ENCODE measurements around the gene MRPS14.
"Not testable (repeated sequence)": the region's sequence is repeated elsewhere in the genome, so short reads cannot be mapped to it uniquely, and the experiment has no call there.

Gene MRPS14

DNA sequence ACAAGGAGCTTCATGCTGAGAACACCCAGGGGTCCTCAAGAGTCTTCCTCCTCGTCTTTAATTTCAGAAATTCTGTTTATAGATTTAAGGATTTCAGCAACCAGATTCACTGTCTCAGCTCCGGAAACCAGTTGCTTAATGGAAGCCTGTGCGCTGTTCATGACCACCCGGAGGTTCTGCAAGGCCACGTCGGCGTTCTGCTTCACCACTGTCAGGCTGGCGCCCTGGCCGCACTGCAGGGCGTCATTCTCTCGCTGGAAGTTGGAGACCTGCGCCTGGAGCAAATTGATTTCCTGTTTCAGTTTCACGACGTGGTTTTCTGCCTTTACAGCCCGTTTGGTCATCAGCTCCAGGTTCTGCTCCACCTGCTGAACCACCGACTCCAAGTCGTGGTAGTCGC, 21.4 kb upstream of the MRPS14 start:
- H3K27ac ChIP-seq (replicated peaks; ENCODE audit: low read length); H3K79me1 ChIP-seq (ENCODE audit: low read depth, low read length); H3K14ac ChIP-seq (ENCODE audit: low read length); H3K23ac ChIP-seq (ENCODE audit: low read depth, low read length, poor library complexity); H2BK15ac ChIP-seq (ENCODE audit: low read length); H3K4ac ChIP-seq (ENCODE audit: low read length); H3K4me2 ChIP-seq (ENCODE audit: insufficient read depth, low read length, poor library complexity, severe bottlenecking); DNase-seq (ENCODE audit: low spot score); H3K27me3 ChIP-seq (ENCODE audit: control insufficient read depth in 3 of 3, insufficient read depth in 3 of 3, low read depth in 1 of 3, low read length in 3 of 3); H4K91ac ChIP-seq (ENCODE audit: low read depth, low read length, poor library complexity); H3K36me3 ChIP-seq (replicated peaks in 1 of 2; ENCODE audit: control insufficient read depth in 2 of 2, insufficient read depth in 2 of 2, low read length in 2 of 2); H3K9me3 ChIP-seq (replicated peaks in 1 of 2; ENCODE audit: control insufficient read depth in 2 of 2, insufficient read depth in 1 of 2, low read depth in 1 of 2, low read length in 2 of 2); H3K4me3 ChIP-seq (ENCODE audit: low read length in 2 of 2); H2BK120ac ChIP-seq (ENCODE audit: low read depth, low read length); H3K9ac ChIP-seq (ENCODE audit: low read depth, low read length, poor library complexity): not testable (repeated sequence)
- peak overlapping the region; percentile 48 for H3K18ac ChIP-seq (ENCODE audit: low read length)
- peak overlapping the region; percentile 85 for H2AFZ ChIP-seq (ENCODE audit: low read length)
- H2BK5ac ChIP-seq (ENCODE audit: low read length) = peak overlapping the region; percentile 39
- peaks cover 7 to 10% of the 10 kb centered on the region in 2 donors for H3K4me1 ChIP-seq (ENCODE audit: control insufficient read depth in 2 of 2, insufficient read depth in 1 of 2, low read depth in 1 of 2, low read length in 2 of 2)
- H2AK5ac ChIP-seq (ENCODE audit: low read depth, low read length) = peak overlapping the region; percentile 32
- H2BK12ac ChIP-seq (ENCODE audit: low read length) = peak overlapping the region; percentile 47
- peak overlapping the region; percentile 65 for H4K8ac ChIP-seq (ENCODE audit: low read depth, low read length)
- no CpG with 5 or more reads among the region's 18 CpGs for WGBS, 2 donors (ENCODE audit: extremely low coverage in 2 of 2, insufficient read length in 2 of 2, insufficient replicate concordance in 1 of 2)

DNA sequence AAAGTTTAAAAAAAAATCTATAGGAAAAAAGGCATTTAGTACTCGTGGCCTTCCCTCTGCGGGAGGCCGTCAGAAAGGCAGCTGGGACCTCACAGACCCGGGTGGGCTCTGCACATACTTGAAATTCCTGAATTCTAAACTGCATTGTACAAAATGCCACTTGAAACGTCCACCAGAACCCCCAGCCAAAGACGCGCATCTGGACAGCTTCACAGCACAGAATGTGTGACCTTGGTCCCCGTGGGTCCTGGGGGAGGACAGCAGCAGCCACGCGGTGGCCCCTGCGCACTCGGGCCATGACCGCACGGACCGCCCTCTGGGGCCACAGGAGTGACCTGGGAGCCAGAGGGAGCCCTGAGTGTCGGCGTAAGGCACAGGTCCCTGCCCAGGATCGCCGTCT, 20.6 kb upstream of the MRPS14 start:
- Histone ChIP-seq H3K27me3 (ENCODE audit: control insufficient read depth in 3 of 3, insufficient read depth in 3 of 3, low read depth in 1 of 3, low read length in 3 of 3) (no peaks in the 10 kb centered on the region), H3K14ac (ENCODE audit: low read length) (no peak overlapping the region), H3K18ac (ENCODE audit: low read length) (peak overlapping the region; percentile 97), H3K23ac (ENCODE audit: low read depth, low read length, poor library complexity) (peak overlapping the region; percentile 60), H3K36me3 (replicated peaks in 1 of 2; ENCODE audit: control insufficient read depth in 2 of 2, insufficient read depth in 2 of 2, low read length in 2 of 2) (no peaks in the 10 kb centered on the region), H2BK15ac (ENCODE audit: low read length) (no peak overlapping the region), H2AK5ac (ENCODE audit: low read depth, low read length) (peak overlapping the region; percentile 83), H4K91ac (ENCODE audit: low read depth, low read length, poor library complexity) (peak overlapping the region; percentile 97), H3K4me1 (ENCODE audit: control insufficient read depth in 2 of 2, insufficient read depth in 1 of 2, low read depth in 1 of 2, low read length in 2 of 2) (peaks cover 7 to 10% of the 10 kb centered on the region in 2 donors), H3K79me1 (ENCODE audit: low read depth, low read length) (no peaks in the 10 kb centered on the region), H3K27ac (replicated peaks; ENCODE audit: low read length) (peak overlapping the region; percentile 42), H3K9me3 (replicated peaks in 1 of 2; ENCODE audit: control insufficient read depth in 2 of 2, insufficient read depth in 1 of 2, low read depth in 1 of 2, low read length in 2 of 2) (peaks cover 0 to 4% of the 10 kb centered on the region in 2 donors), H3K9ac (ENCODE audit: low read depth, low read length, poor library complexity) (no peak overlapping the region), H2BK120ac (ENCODE audit: low read depth, low read length) (peak overlapping the region; percentile 93), H2AFZ (ENCODE audit: low read length) (peak overlapping the region; percentile 85), H3K4ac (ENCODE audit: low read length) (peak overlapping the region; percentile 87), H2BK5ac (ENCODE audit: low read length) (no peak overlapping the region), H3K4me2 (ENCODE audit: insufficient read depth, low read length, poor library complexity, severe bottlenecking) (no peak overlapping the region), H2BK12ac (ENCODE audit: low read length) (peak overlapping the region; percentile 93), H4K8ac (ENCODE audit: low read depth, low read length) (peak overlapping the region; percentile 98), H3K4me3 (ENCODE audit: low read length in 2 of 2) (no peak overlapping the region)
- DNase-seq (ENCODE audit: low spot score) = peak; percentile 45
- WGBS, 2 donors (ENCODE audit: extremely low coverage in 2 of 2, insufficient read length in 2 of 2, insufficient replicate concordance in 1 of 2) = no CpG with 5 or more reads among the region's 19 CpGs

DNA sequence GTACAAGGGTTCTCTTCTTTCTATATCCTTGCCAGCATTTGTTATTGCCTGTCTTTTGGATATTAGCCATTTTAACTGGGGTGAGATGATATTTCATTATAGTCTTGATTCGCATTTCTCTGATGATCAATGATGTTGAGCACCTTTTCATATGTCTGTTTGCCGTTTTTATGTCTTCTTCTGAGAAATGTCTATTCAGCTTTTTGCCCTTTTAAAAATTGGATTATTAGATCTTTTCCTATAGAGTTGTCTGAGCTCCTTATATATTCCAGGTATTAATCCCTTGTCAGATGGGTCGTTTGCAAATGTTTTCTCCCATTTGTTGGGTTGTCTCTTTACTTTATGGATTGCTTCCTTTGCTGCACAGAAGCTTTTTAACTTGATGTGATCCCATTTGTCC, 19.4 kb upstream of the MRPS14 start:
- Histone ChIP-seq H3K4me3 (ENCODE audit: low read length in 2 of 2) (no peak overlapping the region), H2BK15ac (ENCODE audit: low read length) (no peak overlapping the region), H3K14ac (ENCODE audit: low read length) (no peak overlapping the region), H2BK5ac (ENCODE audit: low read length) (no peak overlapping the region), H3K9ac (ENCODE audit: low read depth, low read length, poor library complexity) (no peak overlapping the region), H2BK12ac (ENCODE audit: low read length) (no peak overlapping the region), H3K4ac (ENCODE audit: low read length) (no peak overlapping the region), H4K8ac (ENCODE audit: low read depth, low read length) (no peak overlapping the region), H2AK5ac (ENCODE audit: low read depth, low read length) (no peak overlapping the region), H2BK120ac (ENCODE audit: low read depth, low read length) (no peak overlapping the region), H3K79me1 (ENCODE audit: low read depth, low read length) (no peaks in the 10 kb centered on the region), H3K36me3 (replicated peaks in 1 of 2; ENCODE audit: control insufficient read depth in 2 of 2, insufficient read depth in 2 of 2, low read length in 2 of 2) (no peaks in the 10 kb centered on the region), H3K4me2 (ENCODE audit: insufficient read depth, low read length, poor library complexity, severe bottlenecking) (no peak overlapping the region), H3K9me3 (replicated peaks in 1 of 2; ENCODE audit: control insufficient read depth in 2 of 2, insufficient read depth in 1 of 2, low read depth in 1 of 2, low read length in 2 of 2) (peaks cover 0 to 4% of the 10 kb centered on the region in 2 donors), H3K18ac (ENCODE audit: low read length) (no peak overlapping the region), H2AFZ (ENCODE audit: low read length) (no peak overlapping the region), H4K91ac (ENCODE audit: low read depth, low read length, poor library complexity) (no peak overlapping the region), H3K4me1 (ENCODE audit: control insufficient read depth in 2 of 2, insufficient read depth in 1 of 2, low read depth in 1 of 2, low read length in 2 of 2) (peaks cover 7 to 10% of the 10 kb centered on the region in 2 donors), H3K23ac (ENCODE audit: low read depth, low read length, poor library complexity) (no peak overlapping the region), H3K27me3 (ENCODE audit: control insufficient read depth in 3 of 3, insufficient read depth in 3 of 3, low read depth in 1 of 3, low read length in 3 of 3) (no peaks in the 10 kb centered on the region), H3K27ac (replicated peaks; ENCODE audit: low read length) (no peak overlapping the region)
- no peak for DNase-seq (ENCODE audit: low spot score)
- WGBS, 2 donors (ENCODE audit: extremely low coverage in 2 of 2, insufficient read length in 2 of 2, insufficient replicate concordance in 1 of 2) = no CpG with 5 or more reads among the region's 3 CpGs

DNA sequence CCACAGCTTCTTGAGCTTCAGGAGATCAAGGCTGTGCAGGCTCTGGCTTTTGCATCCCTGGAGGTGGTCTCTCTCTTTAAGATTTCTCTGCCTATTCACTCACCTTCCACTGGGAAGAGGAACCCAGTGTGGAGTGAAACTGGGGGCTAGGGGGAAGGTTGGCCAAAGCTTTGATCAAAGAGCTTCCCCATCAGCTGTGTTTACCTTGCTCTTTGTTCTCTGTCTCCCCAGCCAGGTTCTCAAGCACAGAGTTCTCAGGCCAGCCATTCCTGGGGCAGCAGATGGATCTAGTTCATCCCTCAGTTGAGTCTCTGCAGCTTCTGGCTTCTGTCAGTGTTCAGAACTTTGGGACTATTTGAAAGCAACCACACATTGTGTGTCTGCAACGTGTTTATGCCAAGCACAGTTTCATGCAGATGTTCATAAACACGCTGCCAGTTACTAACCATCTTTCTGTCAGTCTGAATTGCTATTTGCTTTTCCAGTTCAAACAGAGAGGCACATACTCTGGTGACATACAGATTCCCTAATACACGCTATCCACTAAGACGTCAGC, 17.2 kb upstream of the MRPS14 start:
- Histone ChIP-seq H3K23ac (ENCODE audit: low read depth, low read length, poor library complexity) (no peak overlapping the region), H4K91ac (ENCODE audit: low read depth, low read length, poor library complexity) (no peak overlapping the region), H2BK15ac (ENCODE audit: low read length) (no peak overlapping the region), H2AFZ (ENCODE audit: low read length) (no peak overlapping the region), H3K9ac (ENCODE audit: low read depth, low read length, poor library complexity) (no peak overlapping the region), H4K8ac (ENCODE audit: low read depth, low read length) (no peak overlapping the region), H2BK12ac (ENCODE audit: low read length) (no peak overlapping the region), H2BK5ac (ENCODE audit: low read length) (no peak overlapping the region), H3K4me3 (ENCODE audit: low read length in 2 of 2) (no peak overlapping the region), H3K79me1 (ENCODE audit: low read depth, low read length) (no peaks in the 10 kb centered on the region), H3K4me2 (ENCODE audit: insufficient read depth, low read length, poor library complexity, severe bottlenecking) (no peak overlapping the region), H3K4ac (ENCODE audit: low read length) (no peak overlapping the region), H2AK5ac (ENCODE audit: low read depth, low read length) (no peak overlapping the region), H3K14ac (ENCODE audit: low read length) (no peak overlapping the region), H3K4me1 (ENCODE audit: control insufficient read depth in 2 of 2, insufficient read depth in 1 of 2, low read depth in 1 of 2, low read length in 2 of 2) (peaks cover 7 to 10% of the 10 kb centered on the region in 2 donors), H3K27me3 (ENCODE audit: control insufficient read depth in 3 of 3, insufficient read depth in 3 of 3, low read depth in 1 of 3, low read length in 3 of 3) (no peaks in the 10 kb centered on the region), H3K27ac (replicated peaks; ENCODE audit: low read length) (no peak overlapping the region), H3K9me3 (replicated peaks in 1 of 2; ENCODE audit: control insufficient read depth in 2 of 2, insufficient read depth in 1 of 2, low read depth in 1 of 2, low read length in 2 of 2) (peaks cover 0 to 4% of the 10 kb centered on the region in 2 donors), H2BK120ac (ENCODE audit: low read depth, low read length) (no peak overlapping the region), H3K36me3 (replicated peaks in 1 of 2; ENCODE audit: control insufficient read depth in 2 of 2, insufficient read depth in 2 of 2, low read length in 2 of 2) (no peaks in the 10 kb centered on the region), H3K18ac (ENCODE audit: low read length) (no peak overlapping the region)
- WGBS, 2 donors (ENCODE audit: extremely low coverage in 2 of 2, insufficient read length in 2 of 2, insufficient replicate concordance in 1 of 2) = no CpG with 5 or more reads among the region's 4 CpGs
- no peak for DNase-seq (ENCODE audit: low spot score)
